ENCODE results near the gene CEP112. TPM values are rescaled to one million over a fixed set of nuclear protein-coding genes. Genes with fewer than 3 reads are reported as not detected.

The CEP112 gene
- polyA plus RNA-seq, 1 donor from 2014 or later, result 6.0 TPM

DNA sequence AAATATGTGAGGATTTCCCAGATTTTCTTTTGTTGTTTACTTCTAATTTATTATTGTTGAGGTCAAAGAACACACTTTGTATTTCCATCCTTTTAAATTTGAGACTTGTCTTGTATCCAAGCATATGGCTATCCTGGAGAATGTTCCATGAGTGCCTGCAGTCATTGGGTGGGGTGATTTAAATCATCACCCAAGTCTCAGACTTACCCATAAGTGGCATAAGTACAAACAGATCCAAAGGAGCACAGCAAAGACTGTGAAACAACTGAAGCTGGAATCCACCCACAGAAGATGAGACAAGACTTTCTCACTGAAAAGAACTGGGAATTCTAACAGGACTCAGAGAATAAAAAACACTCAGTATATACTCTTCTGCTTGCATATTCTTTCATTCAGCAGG is 239.9 kb downstream of the CEP112 start:
- no peak overlapping the region for H3K4me3 ChIP-seq (ENCODE audit: low read length)
- H3K4me2 ChIP-seq (ENCODE audit: low read length), result no peak overlapping the region
- no peak overlapping the region for H2AFZ ChIP-seq (ENCODE audit: low read depth, low read length)
- H3K27ac ChIP-seq (ENCODE audit: low read length), result no peak overlapping the region
- no peaks in the 10 kb centered on the region for H3K9me2 ChIP-seq (ENCODE audit: insufficient read depth, low read length)
- no peaks in the 10 kb centered on the region for H3K79me2 ChIP-seq (replicated peaks; ENCODE audit: insufficient read depth, low read length)
- H3K9ac ChIP-seq (ENCODE audit: low read length), result no peak overlapping the region
- H4K20me1 ChIP-seq (ENCODE audit: insufficient read depth), result no peaks in the 10 kb centered on the region
- no peaks in the 10 kb centered on the region for H3K9me3 ChIP-seq (ENCODE audit: low read length)
- H3K36me3 ChIP-seq (ENCODE audit: insufficient read depth, low read length), result no peaks in the 10 kb centered on the region
- TF ChIP-seq EP300 (conservative IDR thresholded peaks at IDR 0.05; ENCODE audit: poor library complexity, severe bottlenecking) (no peak), RAD21 (conservative IDR thresholded peaks at IDR 0.05) (no peak), POLR2AphosphoS5 (IDR thresholded peaks at IDR 0.05) (no peak), SMC3 (conservative IDR thresholded peaks at IDR 0.05; ENCODE audit: poor library complexity) (no peak), EZH2 (IDR thresholded peaks at IDR 0.05; ENCODE audit: borderline replicate concordance, insufficient read depth, low read length, poor library complexity, severe bottlenecking) (no peak), MXI1 (conservative IDR thresholded peaks at IDR 0.05; ENCODE audit: poor library complexity, severe bottlenecking) (no peak), TAF1 (IDR thresholded peaks at IDR 0.05; ENCODE audit: low read depth) (no peak)
- TF ChIP-seq, protein P1, sequence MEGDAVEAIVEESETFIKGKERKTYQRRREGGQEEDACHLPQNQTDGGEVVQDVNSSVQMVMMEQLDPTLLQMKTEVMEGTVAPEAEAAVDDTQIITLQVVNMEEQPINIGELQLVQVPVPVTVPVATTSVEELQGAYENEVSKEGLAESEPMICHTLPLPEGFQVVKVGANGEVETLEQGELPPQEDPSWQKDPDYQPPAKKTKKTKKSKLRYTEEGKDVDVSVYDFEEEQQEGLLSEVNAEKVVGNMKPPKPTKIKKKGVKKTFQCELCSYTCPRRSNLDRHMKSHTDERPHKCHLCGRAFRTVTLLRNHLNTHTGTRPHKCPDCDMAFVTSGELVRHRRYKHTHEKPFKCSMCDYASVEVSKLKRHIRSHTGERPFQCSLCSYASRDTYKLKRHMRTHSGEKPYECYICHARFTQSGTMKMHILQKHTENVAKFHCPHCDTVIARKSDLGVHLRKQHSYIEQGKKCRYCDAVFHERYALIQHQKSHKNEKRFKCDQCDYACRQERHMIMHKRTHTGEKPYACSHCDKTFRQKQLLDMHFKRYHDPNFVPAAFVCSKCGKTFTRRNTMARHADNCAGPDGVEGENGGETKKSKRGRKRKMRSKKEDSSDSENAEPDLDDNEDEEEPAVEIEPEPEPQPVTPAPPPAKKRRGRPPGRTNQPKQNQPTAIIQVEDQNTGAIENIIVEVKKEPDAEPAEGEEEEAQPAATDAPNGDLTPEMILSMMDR (IDR thresholded peaks at IDR 0.05; ENCODE audit: poor library complexity, severe bottlenecking), result no peak
- TF ChIP-seq, protein P2, sequence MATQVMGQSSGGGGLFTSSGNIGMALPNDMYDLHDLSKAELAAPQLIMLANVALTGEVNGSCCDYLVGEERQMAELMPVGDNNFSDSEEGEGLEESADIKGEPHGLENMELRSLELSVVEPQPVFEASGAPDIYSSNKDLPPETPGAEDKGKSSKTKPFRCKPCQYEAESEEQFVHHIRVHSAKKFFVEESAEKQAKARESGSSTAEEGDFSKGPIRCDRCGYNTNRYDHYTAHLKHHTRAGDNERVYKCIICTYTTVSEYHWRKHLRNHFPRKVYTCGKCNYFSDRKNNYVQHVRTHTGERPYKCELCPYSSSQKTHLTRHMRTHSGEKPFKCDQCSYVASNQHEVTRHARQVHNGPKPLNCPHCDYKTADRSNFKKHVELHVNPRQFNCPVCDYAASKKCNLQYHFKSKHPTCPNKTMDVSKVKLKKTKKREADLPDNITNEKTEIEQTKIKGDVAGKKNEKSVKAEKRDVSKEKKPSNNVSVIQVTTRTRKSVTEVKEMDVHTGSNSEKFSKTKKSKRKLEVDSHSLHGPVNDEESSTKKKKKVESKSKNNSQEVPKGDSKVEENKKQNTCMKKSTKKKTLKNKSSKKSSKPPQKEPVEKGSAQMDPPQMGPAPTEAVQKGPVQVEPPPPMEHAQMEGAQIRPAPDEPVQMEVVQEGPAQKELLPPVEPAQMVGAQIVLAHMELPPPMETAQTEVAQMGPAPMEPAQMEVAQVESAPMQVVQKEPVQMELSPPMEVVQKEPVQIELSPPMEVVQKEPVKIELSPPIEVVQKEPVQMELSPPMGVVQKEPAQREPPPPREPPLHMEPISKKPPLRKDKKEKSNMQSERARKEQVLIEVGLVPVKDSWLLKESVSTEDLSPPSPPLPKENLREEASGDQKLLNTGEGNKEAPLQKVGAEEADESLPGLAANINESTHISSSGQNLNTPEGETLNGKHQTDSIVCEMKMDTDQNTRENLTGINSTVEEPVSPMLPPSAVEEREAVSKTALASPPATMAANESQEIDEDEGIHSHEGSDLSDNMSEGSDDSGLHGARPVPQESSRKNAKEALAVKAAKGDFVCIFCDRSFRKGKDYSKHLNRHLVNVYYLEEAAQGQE (IDR thresholded peaks at IDR 0.05; ENCODE audit: borderline replicate concordance), result no peak
- no peaks in the 10 kb centered on the region for H3K27me3 ChIP-seq (ENCODE audit: insufficient read depth, low read depth, low read length)
- no peaks in the 10 kb centered on the region for H3F3A ChIP-seq (ENCODE audit: insufficient read depth, low read length, poor library complexity, severe bottlenecking)

GRCh38 chr17:65947831-65948230 is 244.1 kb downstream of the CEP112 start:
- Histone ChIP-seq H3K79me2 (replicated peaks; ENCODE audit: insufficient read depth, low read length) (no peaks in the 10 kb centered on the region), H2AFZ (ENCODE audit: low read depth, low read length) (no peak overlapping the region), H3K27ac (ENCODE audit: low read length) (no peak overlapping the region), H3F3A (ENCODE audit: insufficient read depth, low read length, poor library complexity, severe bottlenecking) (no peaks in the 10 kb centered on the region), H3K9ac (ENCODE audit: low read length) (no peak overlapping the region), H3K36me3 (ENCODE audit: insufficient read depth, low read length) (no peaks in the 10 kb centered on the region), H3K27me3 (ENCODE audit: insufficient read depth, low read depth, low read length) (no peaks in the 10 kb centered on the region), H4K20me1 (ENCODE audit: insufficient read depth) (no peaks in the 10 kb centered on the region), H3K9me2 (ENCODE audit: insufficient read depth, low read length) (no peaks in the 10 kb centered on the region), H3K9me3 (ENCODE audit: low read length) (no peaks in the 10 kb centered on the region), H3K4me2 (ENCODE audit: low read length) (no peak overlapping the region), H3K4me3 (ENCODE audit: low read length) (no peak overlapping the region)
- TF ChIP-seq, protein P2 (IDR thresholded peaks at IDR 0.05; ENCODE audit: borderline replicate concordance), result no peak
- no peak for TF ChIP-seq RAD21 (conservative IDR thresholded peaks at IDR 0.05)
- TF ChIP-seq, protein P1 (IDR thresholded peaks at IDR 0.05; ENCODE audit: poor library complexity, severe bottlenecking), result no peak

Measured in neural cell (in vitro differentiated cells).